Right lobe of liver (tissue), 6 donors: ENCODE data around the gene HSPA12A. TPM values are rescaled to one million over a fixed set of nuclear protein-coding genes. Genes with fewer than 3 reads are reported as not detected.
A peak's percentile ranks its signal among the peaks of the same experiment; 100 is the strongest.

Experiments
- ATAC-seq, 4 donors: fragments of 200-7000 bp; cut with Tn5 transposase; one replicate each; pipeline ENCODE4 v1.9.1; 2020; ENCODE audit warnings: mild to moderate bottlenecking in 4 of 4, moderate library complexity in 4 of 4
- DNase-seq, 3 donors: peaks; one replicate each; pipeline ENCODE4 v3.0.0-alpha.2; 2020
- H3K27ac ChIP-seq, 3 donors: fragments of 200-600 bp; one replicate each; pipeline ENCODE4 v1.8.0; 2022
- H3K27me3 ChIP-seq, 2 donors: fragments of 200-600 bp; one replicate each; pipeline ENCODE4 v1.8.0; 2022
- H3K36me3 ChIP-seq, 4 donors: fragments of 200-600 bp; sonication (generic) in 1 of 4; one replicate each; pipeline versions ENCODE4 v1.5.1 to v1.8.0; 2017 to 2022; ENCODE audit warnings: control low read depth in 1 of 4
- H3K4me1 ChIP-seq, 4 donors: fragments of 200-600 bp; sonication (generic) in 1 of 4; one replicate each; pipeline versions ENCODE4 v1.5.1 to v1.8.0; 2017 to 2022; ENCODE audit warnings: control low read depth in 1 of 4
- H3K4me3 ChIP-seq, 3 donors: fragments of 200-600 bp; one replicate each; pipeline ENCODE4 v1.8.0; 2022
- H3K9me3 ChIP-seq, 4 donors: fragments of 200-600 bp; sonication (generic) in 1 of 4; one replicate each; pipeline versions ENCODE4 v1.5.1 to v1.8.0; 2017 to 2022; ENCODE audit warnings: control low read depth in 1 of 4
- POLR2A ChIP-seq: fragments of 450-650 bp; IDR thresholded peaks from one replicate; pipeline ENCODE4 v1.6.1; 2017; ENCODE audit warnings: antibody characterized with exemption, mild to moderate bottlenecking
- WGBS: methylation state at CpG from one replicate; pipeline ENCODE4 v1.1.6; 2018; ENCODE audit warnings: low coverage, low lambda C conversion rate; ENCODE audit not compliant: insufficient coverage; ENCODE audit errors: missing lambda C conversion rate; 5-methylcytosine and 5-hydroxymethylcytosine counted together
- intact Hi-C, 2 donors: fragments of 100-400 bp; cut with DNase I; formaldehyde crosslinking; loops; one replicate each; pipeline versions ENCODE4 v1.11.2 to v1.14.1; 2022
- total RNA-seq, 6 experiments: library from RNA; depleted of rRNA in 2 of 6; stranded (reverse); fragments of >200 nt in 2 of 6; fragmentation: NEBNext Ultra II Directional in 3 of 6; extraction: Animal tissue kit (Norgen Biotek cat#: 25700) in 3 of 6; gene quantifications; one replicate each; pipeline versions ENCODE4 v1.1.0 to v1.2.4, GENCODE V29; 2016 to 2023
- TF ChIP-seq, protein P1 (sequence below), 4 donors: fragments of 200-600 bp in 3 of 4; fragments of 450-650 bp in 1 of 4; IDR thresholded peaks; one replicate each; pipeline versions ENCODE4 v1.5.1 to v1.8.0; 2016 to 2022; ENCODE audit warnings: antibody characterized with exemption in 4 of 4, mild to moderate bottlenecking in 2 of 4
- donor health status: DM: no; HTN: yes; CAD: no.
- donor health status: DM: no; HTN: no; CAD: no.
- donor health status: DM: no; HTN: no; CAD: no.
- donor health status: DM: no; HTN: yes; CAD: no.
- donor health status: DM: no; HTN: yes; CAD: no.

The HSPA12A gene
- total RNA-seq, 6 experiments from 2014 or later: 2.3 to 4.2 (median 2.9) TPM

DNA sequence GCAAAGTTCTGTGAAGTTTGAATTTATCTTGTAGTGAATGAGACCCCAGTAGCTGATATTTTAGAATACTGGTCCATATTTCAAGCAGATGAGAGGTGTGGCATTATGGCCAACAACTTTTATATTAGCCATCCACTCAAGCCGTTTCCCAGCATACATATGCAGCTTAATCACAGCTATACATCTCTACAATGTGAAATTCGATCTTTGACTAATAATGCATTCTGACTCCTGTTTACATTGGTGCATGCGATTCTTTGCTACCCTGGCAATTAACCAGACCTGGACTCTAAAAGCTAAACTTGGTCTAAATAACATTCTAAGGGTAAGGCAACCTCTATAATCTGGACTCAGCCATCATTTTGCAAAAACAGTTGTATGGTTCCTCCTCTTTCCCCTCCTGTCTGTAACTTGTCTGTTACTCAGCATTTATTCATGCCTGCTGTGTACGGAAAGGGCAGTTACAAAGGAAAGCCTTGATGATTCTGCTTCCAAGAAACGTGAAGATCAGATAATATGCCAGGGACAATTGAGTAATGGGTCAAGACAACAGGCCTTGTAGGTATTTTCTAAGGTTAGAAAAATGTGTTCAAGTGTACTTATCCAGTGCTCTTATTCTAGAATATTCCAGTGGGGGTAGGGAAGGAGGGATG lies 71.0 kb downstream of the HSPA12A start:
- DNase-seq (no peak), ATAC-seq (no peak)
- Histone ChIP-seq H3K4me3 (no peak overlapping the region), H3K9me3 (no peaks in the 10 kb centered on the region), H3K36me3 (no peaks in the 10 kb centered on the region), H3K27me3 (no peaks in the 10 kb centered on the region), H3K27ac (no peak overlapping the region), H3K4me1 (no peaks in the 10 kb centered on the region)
- no peak for TF ChIP-seq POLR2A
- TF ChIP-seq, protein P1, sequence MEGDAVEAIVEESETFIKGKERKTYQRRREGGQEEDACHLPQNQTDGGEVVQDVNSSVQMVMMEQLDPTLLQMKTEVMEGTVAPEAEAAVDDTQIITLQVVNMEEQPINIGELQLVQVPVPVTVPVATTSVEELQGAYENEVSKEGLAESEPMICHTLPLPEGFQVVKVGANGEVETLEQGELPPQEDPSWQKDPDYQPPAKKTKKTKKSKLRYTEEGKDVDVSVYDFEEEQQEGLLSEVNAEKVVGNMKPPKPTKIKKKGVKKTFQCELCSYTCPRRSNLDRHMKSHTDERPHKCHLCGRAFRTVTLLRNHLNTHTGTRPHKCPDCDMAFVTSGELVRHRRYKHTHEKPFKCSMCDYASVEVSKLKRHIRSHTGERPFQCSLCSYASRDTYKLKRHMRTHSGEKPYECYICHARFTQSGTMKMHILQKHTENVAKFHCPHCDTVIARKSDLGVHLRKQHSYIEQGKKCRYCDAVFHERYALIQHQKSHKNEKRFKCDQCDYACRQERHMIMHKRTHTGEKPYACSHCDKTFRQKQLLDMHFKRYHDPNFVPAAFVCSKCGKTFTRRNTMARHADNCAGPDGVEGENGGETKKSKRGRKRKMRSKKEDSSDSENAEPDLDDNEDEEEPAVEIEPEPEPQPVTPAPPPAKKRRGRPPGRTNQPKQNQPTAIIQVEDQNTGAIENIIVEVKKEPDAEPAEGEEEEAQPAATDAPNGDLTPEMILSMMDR (IDR thresholded peaks at IDR 0.05): no peak
- 54% methylated on average over 5 of the region's 5 CpGs for WGBS
- intact Hi-C loops: no loop called here

DNA sequence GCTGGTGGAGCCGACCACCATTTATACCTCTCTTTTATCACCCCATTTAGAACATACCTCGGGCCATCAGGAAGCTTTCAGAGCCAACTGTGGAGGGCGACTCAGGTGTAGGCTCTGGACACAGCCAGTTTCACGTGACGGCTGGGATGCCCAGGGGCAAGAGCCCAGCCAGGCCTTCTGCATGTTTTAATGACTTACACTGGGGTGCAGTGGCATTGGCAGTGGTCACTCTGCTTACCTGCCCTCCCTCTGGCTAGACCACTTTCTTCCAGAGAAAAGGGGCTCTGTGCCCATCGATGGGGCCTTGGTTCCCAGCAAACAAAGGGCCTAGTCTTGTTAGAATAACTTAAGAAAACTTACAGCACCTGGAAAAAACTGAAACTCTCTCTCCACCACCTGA lies 71.7 kb downstream of the HSPA12A start:
- intact Hi-C loops: no loop called here
- Histone ChIP-seq H3K36me3 (no peaks in the 10 kb centered on the region), H3K4me3 (no peak overlapping the region), H3K27ac (no peak overlapping the region), H3K4me1 (no peaks in the 10 kb centered on the region), H3K27me3 (no peaks in the 10 kb centered on the region), H3K9me3 (no peaks in the 10 kb centered on the region)
- TF ChIP-seq POLR2A: no peak
- TF ChIP-seq, protein P1 (IDR thresholded peaks at IDR 0.05): no peak
- WGBS: 77% methylated on average over 3 of the region's 6 CpGs
- DNase-seq: no peak
- ATAC-seq: no peak

DNA sequence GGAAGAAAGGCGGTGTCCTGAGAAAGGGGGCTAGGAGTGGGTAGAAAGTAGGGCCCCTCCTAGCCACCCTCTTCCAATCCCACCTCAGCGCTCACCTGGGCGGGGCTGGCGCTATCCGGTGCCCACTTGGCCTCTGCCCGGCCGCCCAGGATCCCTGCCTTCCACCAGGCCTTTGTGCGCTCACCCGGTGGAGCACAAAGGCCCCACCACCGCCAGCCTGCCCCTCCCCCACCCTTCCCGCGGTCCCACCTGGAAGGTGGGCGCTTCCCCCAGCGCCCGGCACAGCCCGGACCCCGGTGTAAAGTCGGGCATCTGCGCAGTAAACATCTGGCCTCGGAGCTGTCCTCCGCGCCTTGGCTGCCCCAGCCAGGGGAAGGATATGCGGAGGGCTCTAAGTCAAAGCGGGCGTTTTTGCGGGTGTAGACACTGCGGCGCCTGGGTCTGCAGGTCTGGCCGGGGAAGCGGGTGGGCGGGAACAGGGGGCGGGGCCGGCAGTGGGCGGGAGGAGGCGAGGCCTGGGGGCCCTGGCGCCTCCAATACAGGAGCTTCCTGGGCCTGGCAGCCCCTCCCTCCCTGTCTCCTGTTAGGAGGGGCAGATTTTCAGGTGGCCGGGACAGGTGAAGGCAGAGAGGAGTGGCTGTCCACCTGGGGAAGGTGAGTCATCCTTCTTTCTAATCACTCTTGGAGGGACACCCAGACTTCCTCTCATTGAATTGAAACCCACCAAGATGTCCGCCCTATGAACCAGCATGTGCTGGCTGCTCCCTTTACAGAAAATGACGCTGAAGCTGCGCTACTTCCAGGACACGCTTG lies 72.3 kb downstream of the HSPA12A start:
- WGBS: 11% methylated on average over 7 of the region's 41 CpGs
- intact Hi-C loops: no loop called here
- no peak overlapping the region for H3K4me3 ChIP-seq

DNA sequence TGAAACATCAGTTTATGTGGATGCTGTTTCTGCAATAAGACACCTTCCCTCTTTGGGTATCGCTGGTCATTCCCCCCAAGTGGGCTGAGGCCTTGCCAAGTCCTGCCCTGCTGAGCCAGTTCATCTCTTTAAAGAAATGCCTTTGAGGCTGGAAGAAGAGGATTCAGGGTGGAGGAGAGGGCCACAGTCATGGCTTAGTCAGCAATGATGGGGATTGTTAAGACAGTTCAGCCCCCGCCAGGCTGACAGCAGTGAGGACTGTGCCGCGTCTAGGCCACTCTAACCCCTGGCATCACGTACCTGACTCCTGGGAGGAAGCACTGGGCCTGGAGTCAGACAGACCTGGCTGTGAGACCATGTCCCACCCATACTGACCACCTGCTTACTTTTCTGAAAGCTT lies 73.3 kb downstream of the HSPA12A start:
- WGBS: 83% methylated on average over 1 of the region's 5 CpGs
- Histone ChIP-seq H3K36me3 (no peaks in the 10 kb centered on the region), H3K27me3 (no peaks in the 10 kb centered on the region), H3K9me3 (no peaks in the 10 kb centered on the region), H3K27ac (no peak overlapping the region), H3K4me1 (no peaks in the 10 kb centered on the region), H3K4me3 (no peak overlapping the region)
- TF ChIP-seq POLR2A: no peak
- TF ChIP-seq, protein P1 (IDR thresholded peaks at IDR 0.05): no peak
- no peak for DNase-seq
- intact Hi-C loops: no loop called here
- ATAC-seq: no peak

More for the DNA sequence above, 72.3 kb downstream of the HSPA12A start:
- TF ChIP-seq, protein P1 (IDR thresholded peaks at IDR 0.05): no peak
- TF ChIP-seq POLR2A: no peak
- Histone ChIP-seq H3K4me1 (no peaks in the 10 kb centered on the region), H3K27me3 (no peaks in the 10 kb centered on the region), H3K9me3 (no peaks in the 10 kb centered on the region), H3K27ac (no peak overlapping the region), H3K36me3 (no peaks in the 10 kb centered on the region)
- DNase-seq (no peak), ATAC-seq (peak in 1 of 4 donors; percentile 29)
